HepG2 (cell line): Measurements from ENCODE around the gene SND1. TPM values are rescaled to one million over a fixed set of nuclear protein-coding genes. Genes with fewer than 3 reads are reported as not detected.

Experiments
- AGO1 ChIP-seq: fragments of 200-400 bp; formaldehyde crosslinking; IDR thresholded peaks from 2 replicates; pipeline ENCODE4 v1.6.1; 2017; ENCODE audit warnings: mild to moderate bottlenecking, low read depth, low read length, moderate library complexity; ENCODE audit not compliant: poor library complexity, severe bottlenecking
- CENPX ChIP-seq: sonication (generic); formaldehyde crosslinking; IDR thresholded peaks from 2 replicates; pipeline ENCODE4 v1.9.0; 2021; ENCODE audit warnings: mild to moderate bottlenecking, missing genetic modification reagents, moderate library complexity
- FOXA3 ChIP-seq: IDR thresholded peaks from 2 replicates; pipeline ENCODE4 v1.6.1; 2016; ENCODE audit warnings: missing genetic modification reagents, missing compliant biosample characterization
- GZF1 ChIP-seq: sonication (generic); formaldehyde crosslinking; IDR thresholded peaks from 2 replicates; pipeline ENCODE4 v1.5.1; 2020; ENCODE audit warnings: mild to moderate bottlenecking, missing genetic modification reagents
- JUNB ChIP-seq: sonication (generic); formaldehyde crosslinking; IDR thresholded peaks from 2 replicates; pipeline ENCODE4 v1.8.0; 2022; ENCODE audit warnings: missing genetic modification reagents, mild to moderate bottlenecking, borderline replicate concordance
- KDM4B ChIP-seq: sonication (generic); formaldehyde crosslinking; IDR thresholded peaks from 2 replicates; pipeline ENCODE4 v1.4.0; 2020; ENCODE audit warnings: missing genetic modification reagents
- KLF16 ChIP-seq, 2 experiments: sonication (generic) in 1 of 2; formaldehyde crosslinking in 1 of 2; IDR thresholded peaks; 2 replicates each; pipeline versions ENCODE4 v1.6.1 to v1.8.0; 2016 to 2023; ENCODE audit warnings: missing genetic modification reagents in 2 of 2, missing compliant biosample characterization in 1 of 2
- MIER2 ChIP-seq: IDR thresholded peaks from 2 replicates; pipeline ENCODE4 v1.6.1; 2016; ENCODE audit warnings: missing biosample characterization, missing genetic modification reagents
- MIXL1 ChIP-seq: IDR thresholded peaks from 2 replicates; pipeline ENCODE4 v1.6.1; 2016
- MXD3 ChIP-seq: IDR thresholded peaks from 2 replicates; pipeline ENCODE4 v1.6.1; 2016; ENCODE audit warnings: mild to moderate bottlenecking, missing biosample characterization, missing genetic modification reagents
- NFE2L2 ChIP-seq: fragments of 150-350 bp; IDR thresholded peaks from 2 replicates; pipeline ENCODE4 v1.6.1; 2014; ENCODE audit warnings: low read length
- RFX5 ChIP-seq: IDR thresholded peaks from 2 replicates; pipeline ENCODE4 v1.6.1; 2011; ENCODE audit warnings: low read depth, low read length, improper control_type of control experiment
- SAP130 ChIP-seq: IDR thresholded peaks from 2 replicates; pipeline ENCODE4 v1.6.1; 2016; ENCODE audit warnings: low read depth
- ZNF256 ChIP-seq: sonication (generic); formaldehyde crosslinking; conservative IDR thresholded peaks from 2 replicates; pipeline ENCODE4 v1.4.0; 2020; ENCODE audit warnings: missing genetic modification reagents
- ZNF292 ChIP-seq: sonication (generic); formaldehyde crosslinking; IDR thresholded peaks from 2 replicates; pipeline ENCODE4 v1.8.1; 2022; ENCODE audit warnings: mild to moderate bottlenecking, low read depth, missing genetic modification reagents, borderline replicate concordance
- ZNF432 ChIP-seq: sonication (generic); formaldehyde crosslinking; IDR thresholded peaks from 2 replicates; pipeline ENCODE4 v1.5.0; 2020; ENCODE audit warnings: missing genetic modification reagents, mild to moderate bottlenecking, borderline replicate concordance
- ZNF546 ChIP-seq: sonication (generic); formaldehyde crosslinking; conservative IDR thresholded peaks from 2 replicates; pipeline ENCODE4 v1.8.1; 2023; ENCODE audit warnings: mild to moderate bottlenecking, missing genetic modification reagents
- ZSCAN12 ChIP-seq: sonication (generic); formaldehyde crosslinking; IDR thresholded peaks from 2 replicates; pipeline ENCODE4 v1.9.0; 2021; ENCODE audit warnings: mild to moderate bottlenecking, missing genetic modification reagents
- polyA plus RNA-seq, 8 experiments: library from polyadenylated mRNA; depleted of rRNA in 3 of 8; stranded (reverse) in 7 of 8; unstranded in 1 of 8; fragments of >200 nt; fragmentation: Illumina TruSeq in 4 of 8; extraction: Trizol in 4 of 8; gene quantifications; 2 replicates each; pipeline versions ENCODE4 v1.2.1 to v1.2.3, GENCODE V29; 2011 to 2016; ENCODE audit warnings: low read depth in 4 of 8, missing spikeins in 1 of 8, mixed read lengths in 1 of 8; ENCODE audit not compliant: insufficient read depth in 1 of 8
- total RNA-seq, 5 experiments: library from RNA; depleted of rRNA; stranded (reverse); fragments of >200 nt; fragmentation: Illumina TruSeq; extraction: Trizol; gene quantifications; 2 replicates each; pipeline ENCODE4 v1.2.3, GENCODE V29; 2016; ENCODE audit warnings: low read depth in 1 of 5
- TF ChIP-seq, protein P1 (sequence below): sonication (generic); formaldehyde crosslinking; IDR thresholded peaks from 2 replicates; pipeline ENCODE4 v1.4.0; 2020; ENCODE audit warnings: missing genetic modification reagents, borderline replicate concordance
- TF ChIP-seq, protein P2 (sequence below): sonication (generic); formaldehyde crosslinking; IDR thresholded peaks from 2 replicates; pipeline ENCODE4 v1.8.0; 2022; ENCODE audit warnings: mild to moderate bottlenecking, missing genetic modification reagents, moderate library complexity
- TF ChIP-seq, protein P3 (sequence below): IDR thresholded peaks from 2 replicates; pipeline ENCODE4 v1.4.0; 2020; ENCODE audit warnings: mild to moderate bottlenecking, missing genetic modification reagents

SND1 gene
- total and polyA plus RNA-seq, 2 of the 13 experiments (the other 11 are each of a cell fraction or from before 2014, with no cell fraction given), result 110 to 182 TPM

DNA sequence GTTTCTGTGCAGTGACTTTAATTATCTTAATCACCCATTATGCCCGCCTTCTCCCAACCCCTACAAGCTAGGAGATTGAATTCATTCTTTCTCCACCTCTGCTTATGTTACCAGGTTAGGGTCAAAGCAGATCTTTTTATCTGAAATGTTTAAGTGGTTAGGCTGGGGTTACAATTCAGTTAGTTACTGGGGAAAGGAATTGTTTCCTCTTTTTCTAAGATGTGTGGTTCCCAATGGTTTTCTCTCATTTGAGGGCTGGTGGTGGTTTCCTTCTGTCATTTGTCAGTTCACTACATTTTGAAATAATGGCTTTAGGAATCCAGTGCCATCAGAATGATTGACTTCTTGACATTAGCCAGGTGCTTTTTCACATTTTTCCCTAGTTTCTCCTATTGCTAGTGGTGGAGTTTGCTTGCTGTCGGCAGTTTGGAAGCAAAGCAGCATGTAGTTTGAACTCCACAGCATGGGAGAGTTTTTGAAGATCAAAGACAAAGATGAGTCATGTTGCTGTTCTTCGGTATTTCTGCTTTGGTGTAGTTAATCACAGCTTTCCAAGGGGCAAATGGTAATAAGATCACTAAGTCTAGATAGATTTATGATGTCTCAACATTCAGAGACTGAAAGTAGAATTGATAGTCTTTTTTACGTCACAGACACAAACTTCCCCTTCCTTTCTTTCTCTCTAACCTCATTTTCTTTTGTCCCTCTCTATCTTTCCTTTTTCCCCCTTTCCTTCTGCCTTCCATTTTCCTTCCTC is 168.2 kb downstream of the SND1 start (continued):
- no peak for TF ChIP-seq NFE2L2
- TF ChIP-seq, protein P1, sequence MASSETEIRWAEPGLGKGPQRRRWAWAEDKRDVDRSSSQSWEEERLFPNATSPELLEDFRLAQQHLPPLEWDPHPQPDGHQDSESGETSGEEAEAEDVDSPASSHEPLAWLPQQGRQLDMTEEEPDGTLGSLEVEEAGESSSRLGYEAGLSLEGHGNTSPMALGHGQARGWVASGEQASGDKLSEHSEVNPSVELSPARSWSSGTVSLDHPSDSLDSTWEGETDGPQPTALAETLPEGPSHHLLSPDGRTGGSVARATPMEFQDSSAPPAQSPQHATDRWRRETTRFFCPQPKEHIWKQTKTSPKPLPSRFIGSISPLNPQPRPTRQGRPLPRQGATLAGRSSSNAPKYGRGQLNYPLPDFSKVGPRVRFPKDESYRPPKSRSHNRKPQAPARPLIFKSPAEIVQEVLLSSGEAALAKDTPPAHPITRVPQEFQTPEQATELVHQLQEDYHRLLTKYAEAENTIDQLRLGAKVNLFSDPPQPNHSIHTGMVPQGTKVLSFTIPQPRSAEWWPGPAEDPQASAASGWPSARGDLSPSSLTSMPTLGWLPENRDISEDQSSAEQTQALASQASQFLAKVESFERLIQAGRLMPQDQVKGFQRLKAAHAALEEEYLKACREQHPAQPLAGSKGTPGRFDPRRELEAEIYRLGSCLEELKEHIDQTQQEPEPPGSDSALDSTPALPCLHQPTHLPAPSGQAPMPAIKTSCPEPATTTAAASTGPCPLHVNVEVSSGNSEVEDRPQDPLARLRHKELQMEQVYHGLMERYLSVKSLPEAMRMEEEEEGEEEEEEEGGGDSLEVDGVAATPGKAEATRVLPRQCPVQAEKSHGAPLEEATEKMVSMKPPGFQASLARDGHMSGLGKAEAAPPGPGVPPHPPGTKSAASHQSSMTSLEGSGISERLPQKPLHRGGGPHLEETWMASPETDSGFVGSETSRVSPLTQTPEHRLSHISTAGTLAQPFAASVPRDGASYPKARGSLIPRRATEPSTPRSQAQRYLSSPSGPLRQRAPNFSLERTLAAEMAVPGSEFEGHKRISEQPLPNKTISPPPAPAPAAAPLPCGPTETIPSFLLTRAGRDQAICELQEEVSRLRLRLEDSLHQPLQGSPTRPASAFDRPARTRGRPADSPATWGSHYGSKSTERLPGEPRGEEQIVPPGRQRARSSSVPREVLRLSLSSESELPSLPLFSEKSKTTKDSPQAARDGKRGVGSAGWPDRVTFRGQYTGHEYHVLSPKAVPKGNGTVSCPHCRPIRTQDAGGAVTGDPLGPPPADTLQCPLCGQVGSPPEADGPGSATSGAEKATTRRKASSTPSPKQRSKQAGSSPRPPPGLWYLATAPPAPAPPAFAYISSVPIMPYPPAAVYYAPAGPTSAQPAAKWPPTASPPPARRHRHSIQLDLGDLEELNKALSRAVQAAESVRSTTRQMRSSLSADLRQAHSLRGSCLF (CRISPR knock-in tag), result no peak
- TF ChIP-seq, protein P2, sequence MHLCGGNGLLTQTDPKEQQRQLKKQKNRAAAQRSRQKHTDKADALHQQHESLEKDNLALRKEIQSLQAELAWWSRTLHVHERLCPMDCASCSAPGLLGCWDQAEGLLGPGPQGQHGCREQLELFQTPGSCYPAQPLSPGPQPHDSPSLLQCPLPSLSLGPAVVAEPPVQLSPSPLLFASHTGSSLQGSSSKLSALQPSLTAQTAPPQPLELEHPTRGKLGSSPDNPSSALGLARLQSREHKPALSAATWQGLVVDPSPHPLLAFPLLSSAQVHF (CRISPR knock-in tag), result no peak
- no peak for TF ChIP-seq ZNF432 (CRISPR knock-in tag)
- TF ChIP-seq KDM4B (CRISPR knock-in tag), result no peak
- TF ChIP-seq AGO1, result no peak
- TF ChIP-seq KLF16 (CRISPR knock-in tag; IDR thresholded peaks at IDR 0.05), result no peak
- no peak for TF ChIP-seq MXD3 (CRISPR knock-in tag)
- no peak for TF ChIP-seq ZSCAN12
- no peak for TF ChIP-seq ZNF256 (CRISPR knock-in tag)
- TF ChIP-seq FOXA3 (CRISPR knock-in tag), result peak; percentile 10; the same call in 1 of the 2 replicates
- no peak for TF ChIP-seq RFX5
- no peak for TF ChIP-seq CENPX (CRISPR knock-in tag)
- TF ChIP-seq JUNB, result peak; percentile 25; the same call in 1 of the 2 replicates
- TF ChIP-seq, protein P3, sequence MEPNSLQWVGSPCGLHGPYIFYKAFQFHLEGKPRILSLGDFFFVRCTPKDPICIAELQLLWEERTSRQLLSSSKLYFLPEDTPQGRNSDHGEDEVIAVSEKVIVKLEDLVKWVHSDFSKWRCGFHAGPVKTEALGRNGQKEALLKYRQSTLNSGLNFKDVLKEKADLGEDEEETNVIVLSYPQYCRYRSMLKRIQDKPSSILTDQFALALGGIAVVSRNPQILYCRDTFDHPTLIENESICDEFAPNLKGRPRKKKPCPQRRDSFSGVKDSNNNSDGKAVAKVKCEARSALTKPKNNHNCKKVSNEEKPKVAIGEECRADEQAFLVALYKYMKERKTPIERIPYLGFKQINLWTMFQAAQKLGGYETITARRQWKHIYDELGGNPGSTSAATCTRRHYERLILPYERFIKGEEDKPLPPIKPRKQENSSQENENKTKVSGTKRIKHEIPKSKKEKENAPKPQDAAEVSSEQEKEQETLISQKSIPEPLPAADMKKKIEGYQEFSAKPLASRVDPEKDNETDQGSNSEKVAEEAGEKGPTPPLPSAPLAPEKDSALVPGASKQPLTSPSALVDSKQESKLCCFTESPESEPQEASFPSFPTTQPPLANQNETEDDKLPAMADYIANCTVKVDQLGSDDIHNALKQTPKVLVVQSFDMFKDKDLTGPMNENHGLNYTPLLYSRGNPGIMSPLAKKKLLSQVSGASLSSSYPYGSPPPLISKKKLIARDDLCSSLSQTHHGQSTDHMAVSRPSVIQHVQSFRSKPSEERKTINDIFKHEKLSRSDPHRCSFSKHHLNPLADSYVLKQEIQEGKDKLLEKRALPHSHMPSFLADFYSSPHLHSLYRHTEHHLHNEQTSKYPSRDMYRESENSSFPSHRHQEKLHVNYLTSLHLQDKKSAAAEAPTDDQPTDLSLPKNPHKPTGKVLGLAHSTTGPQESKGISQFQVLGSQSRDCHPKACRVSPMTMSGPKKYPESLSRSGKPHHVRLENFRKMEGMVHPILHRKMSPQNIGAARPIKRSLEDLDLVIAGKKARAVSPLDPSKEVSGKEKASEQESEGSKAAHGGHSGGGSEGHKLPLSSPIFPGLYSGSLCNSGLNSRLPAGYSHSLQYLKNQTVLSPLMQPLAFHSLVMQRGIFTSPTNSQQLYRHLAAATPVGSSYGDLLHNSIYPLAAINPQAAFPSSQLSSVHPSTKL (CRISPR knock-in tag), result peak; percentile 63
- 0 out of 2 replicates have a peak, but pooled peaks have one; percentile 41 for TF ChIP-seq MIER2 (CRISPR knock-in tag)
- TF ChIP-seq ZNF546 (CRISPR knock-in tag), result no peak
- TF ChIP-seq MIXL1 (CRISPR knock-in tag), result peak; percentile 42; the same call in 1 of the 2 replicates
- peak; percentile 70 for TF ChIP-seq SAP130
- TF ChIP-seq GZF1 (CRISPR knock-in tag), result no peak
- 0 out of 2 replicates have a peak, but pooled peaks have one; percentile 39 for TF ChIP-seq ZNF292 (CRISPR knock-in tag)
